Dedifferentiated amniotic fluid mesenchymal stem cell (primary cell): Measurements from ENCODE around the gene EPHA1.
A peak's percentile ranks its signal among the peaks of the same experiment; 100 is the strongest.

ENCODE experiments used
- DNase-seq: peaks from one replicate; pipeline ENCODE4 v3.0.0-alpha.2; 2016; ENCODE audit errors: extremely low spot score

Gene EPHA1

DNA sequence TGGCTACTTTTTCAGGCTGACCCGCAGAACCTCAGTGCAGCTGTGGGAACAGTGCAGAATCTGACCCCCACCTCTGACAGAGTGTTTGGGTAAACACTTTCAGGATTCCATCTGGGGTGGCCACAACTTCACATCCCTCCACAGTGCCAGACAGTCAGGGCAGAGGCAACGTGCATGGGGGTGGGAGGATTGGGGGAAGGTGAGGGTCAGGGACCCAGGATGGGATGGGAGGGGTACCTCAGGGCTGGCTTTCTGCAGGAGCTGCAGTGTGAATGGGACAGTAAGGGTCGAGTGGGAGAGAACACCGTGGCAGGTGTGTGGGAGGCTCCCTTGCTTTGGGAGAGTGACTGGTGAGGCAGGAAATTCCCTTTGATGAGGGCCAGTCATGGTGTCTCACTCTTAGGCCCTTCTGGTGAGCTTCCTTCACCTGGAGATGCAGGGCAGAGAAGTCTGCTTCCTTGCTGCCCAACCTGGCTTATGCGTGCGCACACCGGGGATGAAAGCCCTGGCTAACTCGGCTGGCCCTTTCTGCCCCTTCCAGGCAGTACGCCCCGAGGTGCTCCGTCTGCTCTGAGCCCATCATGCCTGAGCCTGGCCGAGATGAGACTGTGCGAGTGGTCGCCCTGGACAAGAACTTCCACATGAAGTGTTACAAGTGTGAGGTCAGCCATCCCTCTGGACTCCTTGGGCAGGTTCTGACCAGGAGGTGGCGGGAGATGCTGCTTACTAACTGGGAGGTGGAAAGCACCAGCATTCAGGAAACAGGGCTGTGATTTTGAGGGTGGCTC lies 19.1 kb downstream of the EPHA1 start:
- no peak for DNase-seq

DNA sequence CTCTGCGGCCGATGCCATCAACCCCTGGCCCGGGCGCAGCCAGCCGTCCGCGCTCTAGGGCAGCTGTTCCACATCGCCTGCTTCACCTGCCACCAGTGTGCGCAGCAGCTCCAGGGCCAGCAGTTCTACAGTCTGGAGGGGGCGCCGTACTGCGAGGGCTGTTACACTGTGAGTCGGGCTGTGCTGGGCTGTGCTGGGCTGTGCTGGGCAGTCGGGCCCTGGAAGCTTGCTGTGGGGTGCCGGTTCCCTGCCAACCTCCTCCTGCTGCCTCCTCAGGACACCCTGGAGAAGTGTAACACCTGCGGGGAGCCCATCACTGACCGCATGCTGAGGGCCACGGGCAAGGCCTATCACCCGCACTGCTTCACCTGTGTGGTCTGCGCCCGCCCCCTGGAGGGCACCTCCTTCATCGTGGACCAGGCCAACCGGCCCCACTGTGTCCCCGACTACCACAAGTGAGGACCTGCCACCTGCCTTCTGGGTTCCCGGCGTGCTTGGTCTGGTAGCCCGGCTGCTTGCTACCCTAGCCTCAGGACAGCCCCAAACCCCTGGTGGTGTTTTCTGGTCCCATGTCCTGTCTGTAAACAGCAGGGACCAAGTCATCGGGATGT lies 20.1 kb downstream of the EPHA1 start:
- DNase-seq = no peak

DNA sequence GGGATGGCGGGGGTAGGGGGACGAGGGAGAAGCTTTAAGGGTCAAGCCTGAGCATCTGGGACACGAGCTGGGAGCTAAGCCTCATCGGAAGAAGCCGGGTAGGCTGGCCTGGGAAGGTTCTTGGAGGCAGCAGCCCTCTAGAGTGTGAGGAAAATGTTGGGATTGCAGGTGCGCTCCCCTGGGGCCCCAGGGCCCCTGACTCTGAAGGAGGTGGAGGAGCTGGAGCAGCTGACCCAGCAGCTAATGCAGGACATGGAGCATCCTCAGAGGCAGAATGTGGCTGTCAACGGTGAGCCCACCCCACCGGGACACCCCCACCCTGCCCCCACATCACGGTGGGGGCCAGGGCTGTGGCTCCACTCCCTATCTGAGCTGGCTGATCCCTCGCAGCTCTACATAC lies 20.6 kb downstream of the EPHA1 start:
- DNase-seq = no peak

DNA sequence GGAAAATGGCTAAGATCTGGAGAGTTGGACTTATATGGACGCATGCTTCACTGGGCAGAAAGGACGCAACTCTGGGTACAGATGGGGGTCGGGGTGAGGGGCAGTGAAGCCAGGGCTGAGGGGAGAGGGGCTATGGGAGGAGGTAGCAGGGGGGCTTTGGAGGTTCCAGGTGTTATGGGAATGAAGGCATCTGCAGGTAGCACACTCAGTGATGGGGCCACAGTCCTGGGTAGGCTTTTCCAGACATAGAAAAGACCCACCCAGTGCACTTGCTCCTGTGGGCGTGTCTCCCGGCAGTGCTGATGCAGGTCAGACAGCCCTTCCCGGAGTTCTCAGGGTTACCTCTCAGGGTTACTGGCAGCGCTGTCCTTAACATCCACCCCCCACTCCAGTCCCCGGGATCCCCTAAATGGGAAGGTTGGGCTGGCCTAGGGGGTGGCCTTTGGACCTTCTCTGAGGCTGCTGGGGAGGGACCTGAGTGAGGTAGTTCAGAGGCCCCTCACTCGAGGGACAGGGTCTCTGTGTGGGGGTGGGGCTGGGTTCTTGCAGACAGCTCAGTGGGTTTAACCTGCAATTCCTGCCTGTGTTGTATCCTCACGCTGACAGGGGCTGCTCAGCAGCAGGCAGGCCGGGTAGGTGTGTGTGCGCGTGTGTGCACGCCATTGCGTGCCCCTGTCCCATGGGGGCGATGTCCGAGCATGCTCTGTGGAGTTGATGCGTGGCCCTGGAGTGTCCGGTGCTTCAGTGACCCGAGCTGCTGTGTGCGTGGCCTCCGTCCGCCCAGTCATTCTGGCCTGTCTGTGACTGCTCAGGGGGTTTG lies 21.3 kb downstream of the EPHA1 start:
- DNase-seq = no peak

DNA sequence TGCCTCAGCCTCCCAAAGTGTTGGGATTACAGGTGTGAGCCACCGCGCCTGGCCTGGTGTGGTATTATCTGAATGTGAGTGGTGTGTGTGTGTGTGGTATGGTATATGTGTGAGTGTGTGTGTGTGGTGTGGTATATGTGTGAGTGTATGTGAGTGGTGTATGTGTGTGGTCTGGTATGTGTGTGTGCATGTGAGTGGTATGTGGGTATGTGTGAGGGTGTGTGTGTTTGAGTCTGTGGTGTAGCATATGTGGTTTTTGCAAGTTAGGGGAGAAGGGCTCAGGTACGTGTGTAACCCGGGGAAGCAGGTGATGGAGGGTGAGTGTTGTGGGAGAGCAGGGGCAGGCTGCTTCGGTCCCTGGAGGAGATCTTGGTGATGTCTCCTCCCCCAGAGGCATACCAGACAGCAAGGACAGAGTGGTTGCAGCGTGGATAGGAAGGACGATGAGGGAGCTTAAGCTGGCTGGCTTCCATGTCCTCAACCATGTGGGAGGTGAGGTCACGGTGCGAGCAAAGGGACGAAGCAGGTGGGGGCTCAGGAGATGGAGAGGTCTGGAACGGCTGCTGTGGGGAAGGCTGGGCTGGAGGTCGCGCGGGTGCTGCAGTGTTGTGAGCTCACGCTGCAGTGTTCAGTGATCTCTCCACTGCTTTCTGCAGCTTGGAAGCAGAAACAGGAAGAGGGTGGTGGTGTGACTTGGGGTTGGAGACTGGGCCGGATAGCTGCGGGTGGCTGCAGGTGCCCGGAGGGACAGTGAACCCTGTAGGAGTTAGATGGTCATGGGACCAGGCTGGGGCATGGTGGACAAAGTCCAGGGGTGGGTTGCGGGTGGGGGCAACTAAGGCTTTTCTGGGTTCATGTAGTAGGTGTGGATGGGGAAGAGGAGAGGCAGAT lies 22.5 kb downstream of the EPHA1 start:
- DNase-seq = no peak

DNA sequence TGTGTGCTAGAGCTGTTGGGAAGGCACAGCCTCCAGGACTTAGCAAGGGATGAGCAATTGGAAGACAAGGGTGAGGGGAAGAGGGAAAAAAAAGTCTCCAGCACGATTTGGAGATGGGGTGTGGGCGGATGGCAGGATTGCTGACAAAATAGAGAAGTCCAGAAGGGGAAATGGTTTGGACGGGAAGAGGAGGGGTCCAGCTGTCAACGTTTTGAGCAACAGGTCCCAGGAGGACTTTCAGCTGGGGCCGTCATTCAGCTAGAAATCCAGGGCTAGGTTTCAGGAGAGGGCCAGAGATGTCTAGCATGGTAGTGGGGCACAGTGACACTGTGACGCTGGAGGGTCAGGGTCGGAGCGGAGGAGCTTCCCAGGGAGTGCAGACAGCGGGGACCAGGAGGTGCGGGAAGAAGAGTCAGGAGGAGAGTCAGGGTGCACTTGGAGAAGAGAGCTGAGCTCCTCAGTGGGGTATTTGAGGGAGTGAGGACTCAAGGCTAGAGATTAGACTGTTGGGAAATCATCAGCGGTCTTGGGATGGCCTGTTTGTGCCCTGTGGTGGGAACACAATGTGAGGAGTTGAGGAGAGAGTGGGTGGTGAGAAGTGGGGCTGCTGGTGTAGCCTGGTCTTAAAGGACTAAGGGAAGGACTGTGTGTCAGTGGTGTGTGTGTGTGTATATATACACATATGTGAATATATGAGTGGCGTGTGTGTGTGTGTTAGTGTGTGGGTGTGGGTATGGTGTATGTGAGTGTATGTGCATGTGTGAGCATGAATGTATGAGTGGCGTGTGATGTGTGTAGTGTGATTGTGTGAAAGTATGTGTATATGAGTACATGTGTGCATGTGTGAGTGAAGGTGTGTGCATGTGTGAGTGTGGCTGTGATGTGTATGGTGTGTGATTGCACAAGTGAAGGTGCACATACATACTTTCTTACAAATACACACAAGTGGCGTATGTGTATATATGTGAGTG lies 23.7 kb downstream of the EPHA1 start:
- no peak for DNase-seq

DNA sequence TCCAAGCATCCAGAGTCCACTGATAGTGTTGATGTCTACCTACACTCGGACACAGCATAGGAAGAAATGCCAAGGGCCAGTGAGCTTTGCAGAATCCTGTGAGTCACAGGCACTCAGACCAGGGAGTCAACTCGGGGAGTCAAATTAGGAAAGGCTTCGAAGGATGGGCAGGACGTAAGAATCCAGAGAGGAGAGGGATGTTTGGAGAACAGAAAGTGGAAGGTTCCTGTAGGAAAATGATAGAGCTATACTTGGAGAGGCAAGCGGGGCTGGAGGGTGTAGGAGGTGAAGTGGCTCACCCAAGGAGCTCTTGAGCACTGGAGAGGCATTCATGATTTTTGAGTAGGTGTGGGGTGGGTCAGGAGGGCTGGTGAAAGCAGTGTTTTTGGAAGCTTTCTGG lies 24.5 kb downstream of the EPHA1 start:
- peak; percentile 21 for DNase-seq

DNA sequence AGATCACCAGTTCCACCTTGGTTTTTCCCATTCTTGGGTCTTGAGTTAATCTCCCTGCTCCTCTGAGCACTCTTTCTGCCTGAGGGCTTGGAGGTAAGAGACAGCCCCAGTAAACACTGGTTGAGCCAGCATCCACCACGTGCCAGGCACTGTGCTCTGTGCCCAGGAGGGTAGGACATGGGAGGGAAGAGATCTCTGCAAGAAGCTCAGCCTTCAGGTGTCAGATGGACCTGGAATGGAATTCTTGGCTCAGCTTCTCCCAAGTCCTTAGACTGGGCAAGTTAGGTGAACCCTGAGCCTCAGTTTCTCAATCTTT lies 25.1 kb downstream of the EPHA1 start:
- no peak for DNase-seq

DNA sequence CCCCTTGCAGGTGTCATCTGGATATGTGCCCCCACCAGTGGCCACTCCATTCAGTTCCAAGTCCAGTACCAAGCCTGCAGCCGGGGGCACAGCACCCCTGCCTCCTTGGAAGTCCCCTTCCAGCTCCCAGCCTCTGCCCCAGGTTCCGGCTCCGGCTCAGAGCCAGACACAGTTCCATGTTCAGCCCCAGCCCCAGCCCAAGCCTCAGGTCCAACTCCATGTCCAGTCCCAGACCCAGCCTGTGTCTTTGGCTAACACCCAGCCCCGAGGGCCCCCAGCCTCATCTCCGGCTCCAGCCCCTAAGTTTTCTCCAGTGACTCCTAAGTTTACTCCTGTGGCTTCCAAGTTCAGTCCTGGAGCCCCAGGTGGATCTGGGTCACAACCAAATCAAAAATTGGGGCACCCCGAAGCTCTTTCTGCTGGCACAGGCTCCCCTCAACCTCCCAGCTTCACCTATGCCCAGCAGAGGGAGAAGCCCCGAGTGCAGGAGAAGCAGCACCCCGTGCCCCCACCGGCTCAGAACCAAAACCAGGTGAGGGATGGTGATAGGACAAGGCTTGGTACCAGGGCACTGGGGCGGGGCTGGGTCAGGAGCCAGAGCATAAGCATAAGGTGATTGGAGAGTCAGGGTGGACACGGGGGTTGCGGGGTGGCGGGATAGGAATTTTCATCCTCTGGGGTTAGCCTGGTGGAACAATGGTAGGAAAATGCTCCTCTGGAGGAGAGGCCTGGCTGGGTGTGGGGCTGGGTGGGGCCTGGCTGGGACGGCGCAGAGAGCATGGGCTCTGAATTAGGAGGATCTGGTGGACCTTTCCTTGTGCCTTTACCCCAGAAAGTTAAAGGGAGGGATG lies 25.6 kb downstream of the EPHA1 start:
- DNase-seq = no peak

DNA sequence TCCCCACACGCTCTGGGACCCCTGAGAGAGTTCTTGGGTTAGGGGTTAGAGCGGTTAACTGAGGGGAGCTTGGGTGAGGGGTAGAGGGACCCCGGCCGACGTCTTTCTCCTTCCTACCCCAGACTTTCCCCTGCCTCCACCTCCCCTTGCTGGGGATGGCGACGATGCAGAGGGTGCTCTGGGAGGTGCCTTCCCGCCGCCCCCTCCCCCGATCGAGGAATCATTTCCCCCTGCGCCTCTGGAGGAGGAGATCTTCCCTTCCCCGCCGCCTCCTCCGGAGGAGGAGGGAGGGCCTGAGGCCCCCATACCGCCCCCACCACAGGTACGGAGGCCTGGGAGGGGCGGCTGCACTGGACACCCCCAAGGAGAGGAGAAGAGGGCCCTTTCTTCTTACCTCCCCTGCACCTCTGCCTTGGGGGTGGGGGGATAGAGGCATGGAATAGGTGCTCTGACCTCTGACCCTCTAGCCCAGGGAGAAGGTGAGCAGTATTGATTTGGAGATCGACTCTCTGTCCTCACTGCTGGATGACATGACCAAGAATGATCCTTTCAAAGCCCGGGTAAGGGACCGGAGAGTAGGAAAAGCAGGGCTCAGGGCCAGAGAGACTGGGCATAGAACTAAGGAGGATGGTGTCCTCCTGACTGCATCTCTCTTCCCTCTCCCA lies 26.4 kb downstream of the EPHA1 start:
- no peak for DNase-seq

DNA sequence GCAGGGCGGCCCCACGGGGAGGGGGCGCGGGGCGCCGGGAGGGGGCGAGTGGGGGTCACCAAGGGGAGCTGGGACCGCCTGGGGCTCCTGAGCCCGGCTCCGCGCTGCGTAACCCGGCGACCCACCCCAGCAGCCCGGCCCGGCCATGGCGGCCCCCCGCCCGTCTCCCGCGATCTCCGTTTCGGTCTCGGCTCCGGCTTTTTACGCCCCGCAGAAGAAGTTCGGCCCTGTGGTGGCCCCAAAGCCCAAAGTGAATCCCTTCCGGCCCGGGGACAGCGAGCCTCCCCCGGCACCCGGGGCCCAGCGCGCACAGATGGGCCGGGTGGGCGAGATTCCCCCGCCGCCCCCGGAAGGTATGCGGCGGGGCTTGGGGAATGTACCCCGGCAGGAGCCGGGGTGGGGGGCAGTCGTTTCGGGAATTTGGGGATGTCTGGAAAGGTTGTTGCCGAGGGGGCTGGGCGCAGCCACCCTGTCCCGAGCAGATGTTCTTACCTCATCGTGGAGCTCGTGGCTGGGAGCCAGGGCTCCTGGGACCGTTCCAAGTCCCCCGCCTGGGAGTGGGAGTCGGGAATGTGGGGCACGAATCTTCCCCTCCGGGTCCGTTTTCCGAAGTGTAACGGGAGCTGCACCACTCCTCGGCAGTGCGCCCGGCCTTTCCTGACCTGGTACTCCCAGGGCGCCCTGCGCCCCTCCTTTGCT lies 27.1 kb downstream of the EPHA1 start:
- DNase-seq = peak; percentile 78

DNA sequence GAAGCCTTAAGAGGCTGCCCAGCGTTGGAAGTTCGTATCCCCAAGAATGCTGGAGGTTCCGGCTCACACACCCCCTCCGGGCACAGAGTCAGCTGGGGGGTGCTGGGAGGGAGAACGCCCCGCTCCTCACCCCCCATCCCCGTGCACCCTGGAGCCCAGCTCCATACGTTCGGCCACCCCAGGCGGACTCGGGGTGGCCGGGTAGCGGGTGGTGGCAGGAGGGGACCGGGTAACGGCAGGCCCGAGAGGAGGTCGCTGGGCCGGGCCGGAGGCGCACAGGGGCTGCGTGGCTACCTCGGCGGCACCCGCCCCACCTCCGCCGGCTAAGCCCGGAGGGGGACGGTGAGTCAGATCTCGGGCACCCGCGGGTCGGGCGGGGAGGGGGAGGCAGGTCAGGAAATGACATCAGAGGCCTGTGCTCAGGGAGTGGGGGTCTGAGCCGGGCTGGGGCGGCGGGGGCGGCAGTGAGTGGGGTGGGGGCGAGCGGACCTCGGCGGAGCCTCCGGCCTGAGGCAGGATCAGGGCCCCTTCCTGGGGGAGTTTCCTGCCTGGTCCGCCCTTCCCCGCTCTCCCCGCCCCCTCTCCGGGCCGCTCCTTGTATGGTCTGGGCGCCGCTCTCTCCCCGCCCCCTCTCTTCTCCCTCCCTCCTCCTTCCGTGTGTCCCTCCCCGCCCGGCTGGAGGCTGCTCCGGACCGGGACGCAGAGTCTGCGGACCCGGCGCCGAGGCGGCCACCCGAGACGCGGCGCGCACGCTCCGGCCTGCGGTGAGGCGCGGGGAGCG lies 27.8 kb downstream of the EPHA1 start, which contains the start of gene ZYX:
Gene ZYX, plus strand, starts transcription at position 700 of the 781 bp plus-strand sequence. CDS start 227 bp downstream, outside the sequence.
- DNase-seq = peak; percentile 92

DNA sequence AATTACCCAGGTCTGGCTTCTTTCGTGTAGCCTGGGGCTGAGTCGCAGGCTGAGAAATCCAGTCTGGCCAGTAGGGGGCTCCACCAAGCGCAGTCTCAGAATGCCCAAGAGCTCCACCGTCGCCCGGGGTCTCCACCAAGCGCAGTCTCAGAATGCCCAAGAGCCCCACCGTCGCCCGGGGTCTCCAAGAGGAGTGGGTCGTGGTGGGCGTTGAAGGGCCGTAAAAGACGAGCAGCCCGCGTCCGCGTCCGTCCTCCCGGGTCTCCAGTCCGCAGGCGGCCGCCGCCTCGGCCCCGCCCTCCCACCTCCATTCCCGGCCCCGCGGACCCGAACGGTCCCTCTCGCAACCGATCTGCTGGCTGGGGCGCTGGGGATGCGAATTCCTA lies 28.4 kb downstream of the EPHA1 start:
- peak; percentile 90 for DNase-seq

DNA sequence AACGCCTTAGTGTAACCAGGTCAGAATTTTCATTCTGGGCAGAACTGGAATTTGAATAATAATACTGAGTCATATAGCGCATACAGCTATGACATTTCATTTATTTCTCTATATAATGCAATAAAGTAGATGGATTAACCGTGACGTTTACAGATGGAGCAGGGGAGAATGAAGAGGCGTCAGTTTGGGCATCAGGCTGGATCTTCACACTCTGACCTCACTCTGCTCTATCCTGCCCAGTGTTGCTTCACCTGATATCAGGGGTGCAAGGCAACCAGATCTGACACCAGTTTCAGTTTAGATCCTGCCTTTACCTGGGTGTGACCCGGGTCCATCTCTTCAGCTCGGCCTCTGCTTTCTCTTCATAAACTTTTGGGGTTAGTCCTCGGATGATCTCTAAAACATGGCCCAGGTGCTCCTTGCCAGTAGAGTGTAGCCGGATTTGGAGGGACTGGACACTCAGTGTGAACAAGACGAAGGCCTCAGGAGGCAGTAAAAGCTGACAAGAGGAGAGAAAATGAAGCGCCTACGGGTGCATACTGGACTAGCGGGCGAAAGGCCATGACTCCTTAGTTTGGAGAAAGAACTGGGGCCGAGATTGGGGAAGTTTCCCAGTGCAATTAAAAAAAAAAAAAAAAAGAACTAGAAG lies 28.9 kb downstream of the EPHA1 start:
- DNase-seq = no peak

DNA sequence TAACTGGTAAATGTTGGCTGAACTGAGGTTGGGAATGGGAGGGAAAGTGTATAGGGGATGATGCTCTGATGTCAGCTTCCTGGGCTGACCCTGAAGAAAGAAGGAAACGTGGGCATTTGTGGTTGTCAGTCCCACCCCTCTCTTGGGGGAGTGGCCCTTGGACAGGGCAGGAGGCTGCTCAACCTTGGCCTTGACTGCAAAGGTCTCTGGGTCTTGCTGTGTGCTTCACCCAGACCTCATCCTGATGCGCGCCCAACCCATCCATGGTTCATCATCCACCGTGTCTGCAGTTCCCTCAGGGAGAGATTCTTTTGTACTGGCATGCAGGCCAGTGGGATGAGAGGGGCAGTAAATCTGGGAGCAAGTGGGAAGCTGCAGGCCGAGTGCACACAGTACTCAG lies 32.3 kb downstream of the EPHA1 start:
- no peak for DNase-seq

DNA sequence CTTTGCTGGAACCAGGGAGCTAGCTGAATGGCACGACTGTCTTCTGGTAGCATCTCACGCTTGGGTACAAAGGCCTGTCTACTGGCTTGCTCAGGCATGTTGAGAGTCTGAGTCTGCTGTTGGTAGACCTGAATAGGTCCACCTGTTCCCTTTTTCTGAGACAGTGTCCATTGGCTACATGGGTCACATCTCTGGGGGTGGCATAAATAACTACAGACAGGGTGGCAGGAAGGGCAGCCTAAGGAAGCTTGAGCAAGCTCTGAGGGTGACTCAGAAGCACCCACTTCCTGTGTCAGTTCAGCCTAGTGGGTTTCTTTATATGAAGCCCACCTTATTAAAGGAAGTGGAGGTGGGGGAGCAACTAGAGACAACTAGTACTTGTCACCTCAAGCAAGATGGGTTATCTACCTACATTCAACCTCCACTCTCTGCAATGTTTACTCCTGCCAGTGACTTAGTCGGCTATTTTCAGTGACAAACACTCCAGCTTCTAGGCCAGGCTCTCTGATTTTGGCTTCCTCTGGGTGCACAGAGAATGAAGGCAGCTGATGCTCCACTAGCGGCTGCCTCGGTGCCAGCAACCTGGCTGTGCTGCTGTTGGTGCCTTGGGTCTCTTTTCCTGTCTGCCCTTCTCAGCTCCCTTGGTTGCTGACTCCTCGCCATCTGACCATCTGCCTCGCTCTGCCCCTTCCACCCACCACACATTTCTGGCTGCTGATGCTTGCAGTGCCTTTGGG lies 33.2 kb downstream of the EPHA1 start:
- no peak for DNase-seq
